Ishikawa (cell line): ENCODE data around the gene INPP4B.

Experiments
- EP300 ChIP-seq: IDR thresholded peaks from 2 replicates; pipeline ENCODE4 v1.6.1; 2012; ENCODE audit warnings: borderline replicate concordance
- RAD21 ChIP-seq: IDR thresholded peaks from 2 replicates; pipeline ENCODE4 v1.6.1; 2012; ENCODE audit warnings: low read depth

- TF ChIP-seq EP300, result no peak
- TF ChIP-seq RAD21, result no peak
Observed at GRCh38 chr4:142582340-142582739, 263.8 kb downstream of the INPP4B start.
